Ramos (cell line): ENCODE results near the gene IFT43.

ENCODE experiments used
- in situ Hi-C: fragments of 300-500 bp; cut with MboI; formaldehyde crosslinking; loops from one replicate; pipeline ENCODE4 v1.14.3; 2022; ENCODE audit warnings: low sequenced_read_pairs; ENCODE audit not compliant: unreplicated experiment

Gene IFT43

GRCh38 chr14:76131071-76131965 is 145.8 kb downstream of the IFT43 start:
- in situ Hi-C loops, result no loop called here

GRCh38 chr14:76133103-76133502 is 147.5 kb downstream of the IFT43 start:
- in situ Hi-C loops, result no loop called here
